ENCODE measurements around the gene SLC25A29. TPM values are rescaled to one million over a fixed set of nuclear protein-coding genes. Genes with fewer than 3 reads are reported as not detected.
A peak's percentile ranks its signal among the peaks of the same experiment; 100 is the strongest.

Gene SLC25A29
- total and polyA plus RNA-seq, 2 of the 13 experiments (the other 11 are each of a cell fraction or from before 2014, with no cell fraction given), result 12.2 to 17.2 TPM

- TF ChIP-seq TRIM22 (IDR thresholded peaks at IDR 0.05) (no peak), TSC22D2 (CRISPR knock-in tag; IDR thresholded peaks at IDR 0.05; ENCODE audit: borderline replicate concordance) (no peak), KDM4B (CRISPR knock-in tag; IDR thresholded peaks at IDR 0.05) (no peak), GABPA (IDR thresholded peaks at IDR 0.05; ENCODE audit: low read depth, low read length) (no peak), GABPA (CRISPR knock-in tag; IDR thresholded peaks at IDR 0.05; ENCODE audit: low read depth) (no peak), PATZ1 (CRISPR knock-in tag; IDR thresholded peaks at IDR 0.05) (no peak), HMGA1 (CRISPR knock-in tag; conservative IDR thresholded peaks at IDR 0.05) (no peak), ZNF776 (CRISPR knock-in tag; IDR thresholded peaks at IDR 0.05) (0 out of 2 replicates have a peak, but pooled peaks have one; percentile 19), ZNF318 (CRISPR knock-in tag; IDR thresholded peaks at IDR 0.05) (no peak), TBP (CRISPR knock-in tag; IDR thresholded peaks at IDR 0.05) (no peak), ZNF276 (CRISPR knock-in tag; IDR thresholded peaks at IDR 0.05; ENCODE audit: low read depth) (no peak), ZNF329 (CRISPR knock-in tag; IDR thresholded peaks at IDR 0.05; ENCODE audit: low read depth) (no peak), NCOA5 (CRISPR knock-in tag; IDR thresholded peaks at IDR 0.05) (no peak), NFKBIZ (CRISPR knock-in tag; IDR thresholded peaks at IDR 0.05) (0 out of 2 replicates have a peak, but pooled peaks have one; percentile 19), TERF1 (CRISPR knock-in tag; IDR thresholded peaks at IDR 0.05) (no peak), ZNF569 (CRISPR knock-in tag; IDR thresholded peaks at IDR 0.05; ENCODE audit: borderline replicate concordance) (no peak)
These were observed 19.0 kb upstream of the SLC25A29 start (continued) for GRCh38 chr14:100325231-100325632.
